ENCODE results near the gene EYS.

The EYS gene

DNA sequence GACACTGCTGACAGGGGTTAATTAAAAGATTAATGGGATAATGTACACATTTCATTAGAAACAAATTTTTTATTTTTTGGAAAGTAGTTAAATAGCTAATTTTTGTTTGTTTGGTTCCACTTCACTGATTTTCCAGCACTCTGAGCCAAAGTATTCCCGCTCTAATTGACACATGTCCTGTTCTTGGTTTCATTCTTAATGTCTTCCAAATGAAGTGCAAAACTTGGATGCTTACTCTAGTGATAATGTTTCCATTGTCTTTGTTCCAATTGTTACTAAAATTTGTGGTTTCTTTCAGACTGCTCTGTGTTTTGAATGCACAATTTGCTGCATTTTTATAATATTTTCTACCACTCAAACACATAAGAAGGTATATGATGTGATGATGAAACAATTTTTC is 1277.1 kb downstream of the EYS start:
- H3K4me3 ChIP-seq (ENCODE audit: low read depth, low read length): no peak overlapping the region
- TF ChIP-seq, protein P1, sequence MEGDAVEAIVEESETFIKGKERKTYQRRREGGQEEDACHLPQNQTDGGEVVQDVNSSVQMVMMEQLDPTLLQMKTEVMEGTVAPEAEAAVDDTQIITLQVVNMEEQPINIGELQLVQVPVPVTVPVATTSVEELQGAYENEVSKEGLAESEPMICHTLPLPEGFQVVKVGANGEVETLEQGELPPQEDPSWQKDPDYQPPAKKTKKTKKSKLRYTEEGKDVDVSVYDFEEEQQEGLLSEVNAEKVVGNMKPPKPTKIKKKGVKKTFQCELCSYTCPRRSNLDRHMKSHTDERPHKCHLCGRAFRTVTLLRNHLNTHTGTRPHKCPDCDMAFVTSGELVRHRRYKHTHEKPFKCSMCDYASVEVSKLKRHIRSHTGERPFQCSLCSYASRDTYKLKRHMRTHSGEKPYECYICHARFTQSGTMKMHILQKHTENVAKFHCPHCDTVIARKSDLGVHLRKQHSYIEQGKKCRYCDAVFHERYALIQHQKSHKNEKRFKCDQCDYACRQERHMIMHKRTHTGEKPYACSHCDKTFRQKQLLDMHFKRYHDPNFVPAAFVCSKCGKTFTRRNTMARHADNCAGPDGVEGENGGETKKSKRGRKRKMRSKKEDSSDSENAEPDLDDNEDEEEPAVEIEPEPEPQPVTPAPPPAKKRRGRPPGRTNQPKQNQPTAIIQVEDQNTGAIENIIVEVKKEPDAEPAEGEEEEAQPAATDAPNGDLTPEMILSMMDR (IDR thresholded peaks at IDR 0.05; ENCODE audit: low read depth, low read length): no peak

DNA sequence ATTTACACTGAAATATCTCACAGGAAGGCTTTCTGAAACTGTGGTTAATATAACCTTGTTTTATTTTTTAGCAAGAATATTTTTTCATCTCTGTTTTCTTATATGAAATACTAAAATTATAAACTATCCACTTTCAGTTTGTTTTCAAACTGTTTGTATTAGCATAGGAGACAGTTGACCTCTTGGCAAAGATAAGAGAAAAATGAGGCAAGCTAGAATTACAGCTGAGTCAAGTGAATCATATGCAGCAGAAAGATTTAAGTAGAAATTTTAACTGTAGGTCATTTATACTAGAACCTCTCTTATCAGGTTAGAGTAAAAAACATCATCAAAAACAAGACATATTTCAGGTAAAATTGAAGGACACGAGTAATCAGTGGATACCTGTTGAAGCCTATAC is 1278.8 kb downstream of the EYS start:
- TF ChIP-seq, protein P1 (IDR thresholded peaks at IDR 0.05; ENCODE audit: low read depth, low read length): no peak
- no peak overlapping the region for H3K4me3 ChIP-seq (ENCODE audit: low read depth, low read length)

DNA sequence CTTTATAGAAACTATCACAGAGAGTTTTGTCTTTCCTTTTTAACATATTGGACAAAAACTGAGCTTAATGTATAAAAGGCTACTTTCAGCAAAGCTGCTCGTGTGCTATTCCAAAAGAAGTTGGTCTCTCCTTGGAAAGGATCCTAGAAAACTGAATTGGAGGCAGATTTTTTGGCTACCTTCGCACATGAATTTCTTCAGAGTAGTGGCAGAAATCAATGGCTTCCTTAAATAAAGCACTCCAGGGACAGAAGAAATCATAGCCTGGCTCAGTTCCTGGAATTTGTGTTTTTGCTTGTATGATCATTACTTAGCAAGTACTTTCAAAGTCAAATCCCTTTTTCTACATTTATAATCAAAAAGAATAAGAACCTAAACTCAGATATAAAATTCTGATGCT is 1291.1 kb downstream of the EYS start:
- TF ChIP-seq, protein P1 (IDR thresholded peaks at IDR 0.05; ENCODE audit: low read depth, low read length): no peak
- H3K4me3 ChIP-seq (ENCODE audit: low read depth, low read length): no peak overlapping the region

DNA sequence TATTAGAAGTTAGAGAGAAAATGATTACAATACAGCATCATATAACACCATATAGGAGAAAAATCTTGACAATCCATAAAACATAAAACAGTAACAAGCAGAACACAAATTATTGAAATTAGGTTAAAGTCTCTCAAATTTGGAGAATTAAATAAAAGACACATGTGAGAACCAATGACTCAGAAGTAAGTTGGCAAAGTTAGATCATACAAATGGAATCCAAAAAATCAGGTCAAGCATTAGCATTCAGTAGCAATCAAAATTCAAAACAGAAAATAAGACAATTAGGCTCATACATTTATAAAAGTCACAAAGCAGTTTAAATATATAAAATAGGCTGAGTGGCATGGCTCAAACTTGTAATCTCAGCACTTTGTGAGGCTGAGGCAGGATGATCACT is 1295.8 kb downstream of the EYS start:
- TF ChIP-seq, protein P1 (IDR thresholded peaks at IDR 0.05; ENCODE audit: low read depth, low read length): no peak
- H3K4me3 ChIP-seq (ENCODE audit: low read depth, low read length): no peak overlapping the region

DNA sequence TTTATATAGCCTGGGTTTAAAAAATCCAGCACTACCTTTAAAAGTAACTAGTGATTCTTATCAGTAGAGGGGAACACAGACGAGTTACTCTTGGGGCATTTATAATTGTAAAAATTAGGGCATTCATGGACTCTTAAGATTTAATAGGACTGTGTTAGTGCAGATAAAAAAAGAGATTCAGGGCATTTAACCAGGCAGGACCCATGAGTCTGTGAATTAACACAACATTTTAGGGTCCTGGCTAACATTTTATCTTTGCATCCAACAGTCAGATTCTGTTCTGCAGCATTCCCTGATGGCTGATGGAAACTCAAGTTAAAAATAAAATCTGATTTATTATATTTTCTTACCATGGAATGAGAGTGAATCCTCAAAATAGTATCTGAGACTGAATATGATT is 1297.1 kb downstream of the EYS start:
- TF ChIP-seq, protein P1 (IDR thresholded peaks at IDR 0.05; ENCODE audit: low read depth, low read length): no peak

DNA sequence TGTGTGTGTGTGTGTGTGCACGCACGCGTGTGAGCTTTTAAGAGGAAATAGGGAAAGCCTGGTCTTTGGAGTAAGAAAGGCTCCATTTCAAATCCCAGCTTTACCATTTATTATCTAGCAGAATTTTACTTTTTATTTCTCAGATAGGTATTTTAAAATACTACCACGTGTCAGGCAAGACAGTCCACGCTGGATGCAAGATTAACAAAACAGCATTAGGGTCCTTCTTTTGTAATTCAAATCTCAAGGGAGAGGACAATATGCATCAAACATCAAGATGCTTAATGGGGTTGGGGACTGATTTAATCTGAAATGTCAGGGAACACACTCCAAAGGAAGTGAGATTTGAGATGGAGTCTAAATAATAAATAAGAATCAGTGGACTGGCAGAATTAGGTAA is 1302.6 kb downstream of the EYS start:
- TF ChIP-seq, protein P1 (IDR thresholded peaks at IDR 0.05; ENCODE audit: low read depth, low read length): no peak

More for the DNA sequence above, 1297.1 kb downstream of the EYS start:
- H3K4me3 ChIP-seq (ENCODE audit: low read depth, low read length): no peak overlapping the region

DNA sequence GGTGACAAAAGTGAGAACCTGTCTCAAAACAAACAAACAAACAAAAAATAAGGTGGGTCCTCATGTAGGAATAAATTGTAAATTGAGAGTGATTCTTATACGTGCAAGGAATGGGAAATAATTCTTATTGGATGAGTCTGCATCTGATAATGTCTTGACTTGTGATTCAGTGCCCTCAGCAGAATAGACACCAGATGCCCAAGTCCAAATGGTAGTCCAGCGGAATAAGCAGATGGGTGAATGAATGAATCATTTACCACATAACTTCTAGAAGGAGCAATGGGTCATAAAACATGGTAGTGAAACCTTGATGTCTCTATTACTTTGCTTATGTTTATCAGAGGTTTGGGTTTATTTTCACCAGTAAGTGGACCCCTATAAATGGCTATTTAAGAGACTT is 1323.7 kb downstream of the EYS start:
- TF ChIP-seq, protein P1 (IDR thresholded peaks at IDR 0.05; ENCODE audit: low read depth, low read length): no peak
- no peak overlapping the region for H3K4me3 ChIP-seq (ENCODE audit: low read depth, low read length)

More for the DNA sequence above, 1302.6 kb downstream of the EYS start:
- H3K4me3 ChIP-seq (ENCODE audit: low read depth, low read length): no peak overlapping the region
